CD14-positive monocyte (primary cell): Measurements from ENCODE around the gene GALNT17. TPM values are rescaled to one million over a fixed set of nuclear protein-coding genes. Genes with fewer than 3 reads are reported as not detected.

Experiments used
- DNase-seq, 3 donors: peaks; one replicate each; pipeline ENCODE4 v3.0.0-alpha.2; 2011 to 2022
- H2AFZ ChIP-seq: 2 replicates; pipeline ENCODE4 v1.6.0; 2012; ENCODE audit warnings: mild to moderate bottlenecking, low read depth, low read length, inconsistent platforms; ENCODE audit not compliant: insufficient read depth, poor library complexity, severe bottlenecking
- H3K27ac ChIP-seq, 2 donors: 1 replicate in 1 of 2; 2 replicates in 1 of 2; pipeline ENCODE4 v1.5.1; 2012 to 2013; ENCODE audit warnings: low read length in 2 of 2, control low read depth in 1 of 2, inconsistent platforms in 1 of 2, low read depth in 1 of 2, mild to moderate bottlenecking in 1 of 2
- H3K27me3 ChIP-seq, 2 donors: one replicate each; pipeline versions ENCODE4 v1.6.0 to v1.6.1; 2011 to 2013; ENCODE audit warnings: low read length in 2 of 2; ENCODE audit not compliant: control insufficient read depth in 2 of 2, insufficient read depth in 2 of 2
- H3K36me3 ChIP-seq, 2 donors: replicated peaks in 1 of 2; 1 replicate in 1 of 2; 2 replicates in 1 of 2; pipeline versions ENCODE4 v1.5.1 to v1.6.1; 2012 to 2013; ENCODE audit warnings: low read length in 2 of 2, control low read depth in 1 of 2, inconsistent platforms in 1 of 2, mild to moderate bottlenecking in 1 of 2; ENCODE audit not compliant: insufficient read depth in 2 of 2, control insufficient read depth in 1 of 2
- H3K4me1 ChIP-seq, 2 donors: 1 replicate in 1 of 2; 2 replicates in 1 of 2; pipeline versions ENCODE4 v1.5.1 to v1.6.1; 2012 to 2013; ENCODE audit warnings: low read length in 2 of 2, control low read depth in 1 of 2, inconsistent platforms in 1 of 2, mild to moderate bottlenecking in 1 of 2, moderate library complexity in 1 of 2; ENCODE audit not compliant: insufficient read depth in 2 of 2, control insufficient read depth in 1 of 2
- H3K4me2 ChIP-seq: replicated peaks from 2 replicates; pipeline ENCODE3; 2012; ENCODE audit warnings: low read length, moderate library complexity, mild to moderate bottlenecking; ENCODE audit not compliant: poor library complexity, severe bottlenecking; ENCODE audit errors: extremely low read depth
- H3K4me3 ChIP-seq, 3 experiments: fragments of 200-600 bp in 1 of 3; sonication (generic) in 1 of 3; replicated peaks in 1 of 3; 1 replicate in 2 of 3; 2 replicates in 1 of 3; pipeline ENCODE4 v1.5.1; 2011 to 2013; ENCODE audit warnings: low read length in 3 of 3, mild to moderate bottlenecking in 3 of 3, control low read depth in 2 of 3, low read depth in 2 of 3, inconsistent platforms in 1 of 3, moderate library complexity in 1 of 3
- H3K79me2 ChIP-seq: 2 replicates; pipeline ENCODE4 v1.6.0; 2012; ENCODE audit warnings: mild to moderate bottlenecking, control low read depth, inconsistent platforms, low read length, moderate library complexity; ENCODE audit not compliant: insufficient read depth
- H3K9ac ChIP-seq: 2 replicates; pipeline ENCODE4 v1.6.0; 2017; ENCODE audit warnings: low read length, mild to moderate bottlenecking; ENCODE audit not compliant: insufficient read depth, poor library complexity, severe bottlenecking
- H3K9me3 ChIP-seq, 2 donors: replicated peaks in 1 of 2; 1 replicate in 1 of 2; 2 replicates in 1 of 2; pipeline versions ENCODE4 v1.5.1 to v1.6.1; 2012 to 2013; ENCODE audit warnings: low read length in 2 of 2, control low read depth in 1 of 2; ENCODE audit not compliant: control insufficient read depth in 1 of 2, insufficient read depth in 1 of 2
- H4K20me1 ChIP-seq: 2 replicates; pipeline ENCODE4 v1.6.0; 2012; ENCODE audit warnings: mild to moderate bottlenecking, low read length, control low read depth, moderate library complexity; ENCODE audit not compliant: insufficient read depth
- H3K27ac Mint-ChIP-seq, 7 donors: one replicate each; pipeline ENCODE4 v1.8.0; 2020; ENCODE audit warnings: mild to moderate bottlenecking in 7 of 7, mixed read lengths in 7 of 7, moderate library complexity in 6 of 7, inconsistent platforms in 2 of 7
- H3K27me3 Mint-ChIP-seq, 3 donors: one replicate each; pipeline ENCODE4 v1.8.0; 2021 to 2022; ENCODE audit warnings: low read depth in 3 of 3, mild to moderate bottlenecking in 3 of 3, mixed read lengths in 3 of 3, moderate library complexity in 3 of 3, inconsistent platforms in 1 of 3
- H3K36me3 Mint-ChIP-seq, 2 donors: one replicate each; pipeline ENCODE4 v1.8.0; 2020; ENCODE audit warnings: mixed read lengths in 2 of 2, inconsistent platforms in 1 of 2, mild to moderate bottlenecking in 1 of 2
- H3K4me1 Mint-ChIP-seq: one replicate; pipeline ENCODE4 v1.8.0; 2020; ENCODE audit warnings: mild to moderate bottlenecking, mixed read lengths
- H3K4me3 Mint-ChIP-seq, 2 donors: one replicate each; pipeline ENCODE4 v1.8.0; 2020; ENCODE audit warnings: mild to moderate bottlenecking in 2 of 2, mixed read lengths in 2 of 2, moderate library complexity in 1 of 2
- H3K9me3 Mint-ChIP-seq, 7 donors: one replicate each; pipeline ENCODE4 v1.8.0; 2020 to 2022; ENCODE audit warnings: mixed read lengths in 7 of 7, mild to moderate bottlenecking in 6 of 7, moderate library complexity in 6 of 7, inconsistent platforms in 2 of 7
- CTCF ChIP-seq: fragments of 200-600 bp; IDR thresholded peaks from one replicate; pipeline ENCODE4 v1.8.0; 2022; ENCODE audit warnings: antibody characterized with exemption, mild to moderate bottlenecking
- WGBS: methylation state at CpG from one replicate; pipeline ENCODE4 v1.1.5; 2013; ENCODE audit warnings: missing lambda C conversion rate; ENCODE audit not compliant: insufficient coverage; 5-methylcytosine and 5-hydroxymethylcytosine counted together
- intact Hi-C, 2 donors: fragments of 100-400 bp; cut with micrococcal nuclease; formaldehyde crosslinking; loops; one replicate each; pipeline versions ENCODE4 v1.15.0 to v1.15.1; 2023
- polyA plus RNA-seq, 3 donors: library from polyadenylated mRNA; depleted of rRNA in 1 of 3; unstranded in 2 of 3; stranded (reverse) in 1 of 3; fragments of 300-500 nt in 2 of 3; fragments of >200 nt in 1 of 3; fragmentation: Illumina TruSeq in 2 of 3; gene quantifications; 1 replicate in 2 of 3; 2 replicates in 1 of 3; pipeline ENCODE4 v1.2.3, GENCODE V29; 2012 to 2021

The GALNT17 gene
- polyA plus RNA-seq, 3 donors, result not detected

GRCh38 chr7:71739520-71740173 is 607.7 kb downstream of the GALNT17 start:
- Histone ChIP-seq H3K27ac (no peak overlapping the region), H3K4me1 (no peaks in the 10 kb centered on the region), H3K4me2 (no peak overlapping the region), H3K36me3 (no peaks in the 10 kb centered on the region), H3K9me3 (no peaks in the 10 kb centered on the region), H3K79me2 (no peaks in the 10 kb centered on the region), H3K9ac (no peak overlapping the region), H3K27me3 (no peaks in the 10 kb centered on the region), H2AFZ (no peak overlapping the region), H3K4me3 (no peak overlapping the region), H4K20me1 (no peaks in the 10 kb centered on the region)
- intact Hi-C loops, result loop anchor here in 1 of 2 donors (10.0 kb wide), 1 partner anchor 885 kb away; no protein-coding TSS in a partner anchor
- Mint-ChIP-seq H3K4me1 (no peaks in the 10 kb centered on the region), H3K27ac (peak overlapping the region in 2 of 7 donors; percentile 63 to 64), H3K4me3 (no peak overlapping the region), H3K36me3 (no peaks in the 10 kb centered on the region), H3K27me3 (peaks cover 0 to 3% (median 0%) of the 10 kb centered on the region in 3 donors), H3K9me3 (peaks cover 0 to 5% (median 0%) of the 10 kb centered on the region in 7 donors)
- WGBS, result 94% methylated on average over 3 of the region's 10 CpGs
- no peak for DNase-seq
- no peak for TF ChIP-seq CTCF

GRCh38 chr7:71740174-71740560 is 608.2 kb downstream of the GALNT17 start:
- H3K27me3 ChIP-seq, result no peaks in the 10 kb centered on the region
- no peak overlapping the region for H3K27ac ChIP-seq
- 100% methylated on average over 3 of the region's 5 CpGs for WGBS
- Mint-ChIP-seq H3K36me3 (no peaks in the 10 kb centered on the region), H3K27me3 (peaks cover 0 to 3% (median 0%) of the 10 kb centered on the region in 3 donors), H3K27ac (no peak overlapping the region), H3K4me3 (no peak overlapping the region), H3K4me1 (no peaks in the 10 kb centered on the region), H3K9me3 (peaks cover 0 to 5% (median 0%) of the 10 kb centered on the region in 7 donors)
- intact Hi-C loops, result no loop called here
- no peak overlapping the region for H3K4me2 ChIP-seq
- no peak overlapping the region for H3K9ac ChIP-seq
- TF ChIP-seq CTCF, result no peak
- H3K79me2 ChIP-seq, result no peaks in the 10 kb centered on the region
- DNase-seq, result no peak
- H2AFZ ChIP-seq, result no peak overlapping the region
- no peaks in the 10 kb centered on the region for H4K20me1 ChIP-seq
- no peaks in the 10 kb centered on the region for H3K4me1 ChIP-seq
- H3K36me3 ChIP-seq, result no peaks in the 10 kb centered on the region
- no peak overlapping the region for H3K4me3 ChIP-seq
- no peaks in the 10 kb centered on the region for H3K9me3 ChIP-seq
